GM23338 (cell line): ENCODE measurements around the gene MYO1E. TPM values are rescaled to one million over a fixed set of nuclear protein-coding genes. Genes with fewer than 3 reads are reported as not detected.

Source experiments
- ATAC-seq: fragments of 200-7000 bp; cut with Tn5 transposase; 3 replicates; pipeline ENCODE4 v1.9.1; 2020
- DNase-seq: peaks from one replicate; pipeline ENCODE4 v3.0.0-alpha.2; 2015; ENCODE audit warnings: low spot score
- H2AFZ ChIP-seq: fragments of 200-600 bp; sonication (generic); 2 replicates; pipeline ENCODE4 v1.8.0; 2016; ENCODE audit warnings: antibody characterized with exemption, mild to moderate bottlenecking, moderate library complexity
- H3F3A ChIP-seq: fragments of 200-600 bp; sonication (generic); replicated peaks from 2 replicates; pipeline ENCODE4 v1.8.0; 2017; ENCODE audit warnings: antibody characterized with exemption, mixed run types, low read depth
- H3K27ac ChIP-seq: fragments of 200-600 bp; sonication (generic); 2 replicates; pipeline ENCODE4 v1.6.1; 2016; ENCODE audit warnings: low read depth
- H3K27me3 ChIP-seq: fragments of 200-600 bp; sonication (generic); 2 replicates; pipeline ENCODE4 v1.8.0; 2016; ENCODE audit warnings: mild to moderate bottlenecking, mixed run types, moderate library complexity; ENCODE audit not compliant: insufficient read depth
- H3K36me3 ChIP-seq: fragments of 200-600 bp; sonication (generic); 2 replicates; pipeline ENCODE4 v1.8.0; 2016; ENCODE audit warnings: mild to moderate bottlenecking; ENCODE audit not compliant: insufficient read depth
- H3K4me1 ChIP-seq: fragments of 200-600 bp; sonication (generic); 2 replicates; pipeline ENCODE4 v1.8.0; 2016; ENCODE audit warnings: mild to moderate bottlenecking, moderate library complexity; ENCODE audit not compliant: insufficient read depth
- H3K4me2 ChIP-seq: fragments of 200-600 bp; sonication (generic); 2 replicates; pipeline ENCODE4 v1.7.1; 2017; ENCODE audit warnings: mixed run types
- H3K4me3 ChIP-seq: fragments of 200-600 bp; sonication (generic); 2 replicates; pipeline ENCODE4 v1.6.1; 2016; ENCODE audit warnings: mixed run types
- H3K79me2 ChIP-seq: fragments of 200-600 bp; sonication (generic); replicated peaks from 2 replicates; pipeline ENCODE4 v1.8.0; 2017; ENCODE audit warnings: mild to moderate bottlenecking; ENCODE audit not compliant: insufficient read depth
- H3K9me2 ChIP-seq: fragments of 200-600 bp; sonication (generic); 2 replicates; pipeline ENCODE4 v1.8.0; 2017; ENCODE audit not compliant: insufficient read depth
- H4K20me1 ChIP-seq: fragments of 200-600 bp; sonication (generic); replicated peaks from 2 replicates; pipeline ENCODE4 v1.8.0; 2017; ENCODE audit warnings: mild to moderate bottlenecking; ENCODE audit not compliant: insufficient read depth
- H3K27ac Mint-ChIP-seq: 2 replicates; pipeline ENCODE4 v1.8.0; 2020; ENCODE audit warnings: inconsistent platforms, mild to moderate bottlenecking, moderate library complexity, mixed read lengths
- H3K27me3 Mint-ChIP-seq: 3 replicates; pipeline ENCODE4 v1.8.0; 2022; ENCODE audit warnings: low read depth, mild to moderate bottlenecking, moderate library complexity, mixed read lengths, inconsistent platforms; ENCODE audit not compliant: insufficient read depth, poor library complexity
- H3K36me3 Mint-ChIP-seq: 3 replicates; pipeline ENCODE4 v1.8.0; 2021; ENCODE audit warnings: low read depth, mild to moderate bottlenecking, inconsistent platforms, moderate library complexity, mixed read lengths
- H3K4me1 Mint-ChIP-seq: 3 replicates; pipeline ENCODE4 v1.8.0; 2020; ENCODE audit warnings: mild to moderate bottlenecking, inconsistent platforms, mixed read lengths
- H3K4me3 Mint-ChIP-seq: 3 replicates; pipeline ENCODE4 v1.8.0; 2021; ENCODE audit warnings: moderate library complexity, mild to moderate bottlenecking, inconsistent platforms, mixed read lengths
- H3K9me3 Mint-ChIP-seq: 3 replicates; pipeline ENCODE4 v1.8.0; 2020; ENCODE audit warnings: moderate library complexity, mild to moderate bottlenecking, inconsistent platforms, mixed read lengths
- CREB1 ChIP-seq: fragments of 250-450 bp; sonication (Bioruptor Pico); IDR thresholded peaks from 2 replicates; pipeline ENCODE4 v1.5.0; 2020; ENCODE audit warnings: low read depth, mild to moderate bottlenecking, moderate library complexity
- EZH2 ChIP-seq: fragments of 200-600 bp; sonication (generic); IDR thresholded peaks from one replicate; pipeline ENCODE4 v1.8.0; 2017; ENCODE audit warnings: antibody characterized with exemption, mild to moderate bottlenecking, low read depth; ENCODE audit not compliant: unreplicated experiment
- EZH2phosphoT487 ChIP-seq: fragments of 200-600 bp; sonication (generic); IDR thresholded peaks from one replicate; pipeline ENCODE4 v1.8.1; 2018; ENCODE audit warnings: antibody characterized with exemption; ENCODE audit not compliant: unreplicated experiment
- NANOG ChIP-seq: IDR thresholded peaks from 2 replicates; pipeline ENCODE4 v1.6.1; 2016; ENCODE audit warnings: antibody characterized with exemption, borderline replicate concordance
- POLR2AphosphoS5 ChIP-seq: IDR thresholded peaks from 2 replicates; pipeline ENCODE4 v1.6.1; 2016; ENCODE audit warnings: antibody characterized with exemption, low read depth
- STAT1 ChIP-seq: IDR thresholded peaks from one replicate; pipeline ENCODE4 v1.6.1; 2016; ENCODE audit warnings: antibody characterized with exemption; ENCODE audit not compliant: unreplicated experiment
- ZNF331 ChIP-seq: fragments of 250-450 bp; sonication (Bioruptor Pico); IDR thresholded peaks from 2 replicates; pipeline ENCODE4 v1.5.0; 2020; ENCODE audit warnings: low read depth, mild to moderate bottlenecking, moderate library complexity
- polyA plus RNA-seq: library from polyadenylated mRNA; unstranded; fragments of >200 nt; fragmentation: Nextera tagmentation; extraction: Ambion mirVana; gene quantifications from 2 replicates; pipeline ENCODE4 v1.2.1, GENCODE V29; 2016
- total RNA-seq: library from RNA; depleted of rRNA; stranded (reverse); fragments of >200 nt; shearing (Covaris generic); gene quantifications from 2 replicates; pipeline ENCODE4 v1.2.3, GENCODE V29; 2014
- TF ChIP-seq, protein P1 (sequence below): fragments of 250-450 bp; sonication (Bioruptor Pico); IDR thresholded peaks from 2 replicates; pipeline ENCODE4 v1.5.0; 2020; ENCODE audit warnings: mild to moderate bottlenecking, moderate library complexity
- TF ChIP-seq, protein P2 (sequence below): IDR thresholded peaks from one replicate; pipeline ENCODE4 v1.6.1; 2018; ENCODE audit warnings: antibody characterized with exemption; ENCODE audit not compliant: unreplicated experiment
- TF ChIP-seq, protein P3 (sequence below): IDR thresholded peaks from 2 replicates; pipeline ENCODE4 v1.6.1; 2016; ENCODE audit warnings: antibody characterized with exemption

MYO1E gene
- total and polyA plus RNA-seq, 2 experiments from 2014 or later, result 68.3 to 131 TPM

DNA sequence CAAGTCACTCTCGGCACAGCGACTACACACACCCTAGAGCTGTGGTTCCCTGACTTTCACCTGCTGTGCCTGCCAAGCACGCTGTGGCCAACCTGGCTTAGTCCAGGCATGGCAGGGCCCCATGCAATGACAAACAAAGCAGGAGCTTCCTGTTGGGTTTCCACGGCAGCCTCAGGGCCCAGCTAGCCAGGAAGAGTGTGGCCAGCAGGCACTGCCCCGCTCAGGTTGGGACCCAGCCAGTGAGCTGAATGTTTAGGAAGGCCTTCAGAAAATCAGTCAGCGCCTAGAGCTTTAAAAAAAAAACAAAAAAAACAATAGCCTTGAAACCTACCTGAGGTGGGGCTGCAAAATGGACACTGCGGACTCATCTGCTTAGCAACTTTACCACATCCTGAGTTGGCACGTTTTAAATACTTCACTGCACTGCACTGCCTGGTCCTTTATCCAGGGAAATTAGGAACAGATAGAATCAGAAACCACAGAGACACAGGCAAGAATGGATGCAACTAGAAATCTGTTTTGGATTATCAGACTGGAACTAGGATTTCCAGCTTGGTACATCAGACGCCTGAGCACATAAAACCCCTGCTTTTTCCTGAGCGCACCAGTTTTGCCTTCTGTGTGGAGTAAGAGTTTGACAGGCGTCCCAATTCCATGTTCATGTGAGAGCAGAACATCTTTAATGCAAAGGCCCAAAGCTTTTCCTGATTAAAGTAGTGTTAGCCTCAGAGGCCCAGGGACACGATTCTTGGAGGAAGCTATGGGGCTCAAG is 202.2 kb downstream of the MYO1E start:
- H3K27me3 Mint-ChIP-seq, result no peaks in the 10 kb centered on the region
- H3K27me3 ChIP-seq, result no peaks in the 10 kb centered on the region
- no peak overlapping the region for H2AFZ ChIP-seq
- TF ChIP-seq, protein P1, sequence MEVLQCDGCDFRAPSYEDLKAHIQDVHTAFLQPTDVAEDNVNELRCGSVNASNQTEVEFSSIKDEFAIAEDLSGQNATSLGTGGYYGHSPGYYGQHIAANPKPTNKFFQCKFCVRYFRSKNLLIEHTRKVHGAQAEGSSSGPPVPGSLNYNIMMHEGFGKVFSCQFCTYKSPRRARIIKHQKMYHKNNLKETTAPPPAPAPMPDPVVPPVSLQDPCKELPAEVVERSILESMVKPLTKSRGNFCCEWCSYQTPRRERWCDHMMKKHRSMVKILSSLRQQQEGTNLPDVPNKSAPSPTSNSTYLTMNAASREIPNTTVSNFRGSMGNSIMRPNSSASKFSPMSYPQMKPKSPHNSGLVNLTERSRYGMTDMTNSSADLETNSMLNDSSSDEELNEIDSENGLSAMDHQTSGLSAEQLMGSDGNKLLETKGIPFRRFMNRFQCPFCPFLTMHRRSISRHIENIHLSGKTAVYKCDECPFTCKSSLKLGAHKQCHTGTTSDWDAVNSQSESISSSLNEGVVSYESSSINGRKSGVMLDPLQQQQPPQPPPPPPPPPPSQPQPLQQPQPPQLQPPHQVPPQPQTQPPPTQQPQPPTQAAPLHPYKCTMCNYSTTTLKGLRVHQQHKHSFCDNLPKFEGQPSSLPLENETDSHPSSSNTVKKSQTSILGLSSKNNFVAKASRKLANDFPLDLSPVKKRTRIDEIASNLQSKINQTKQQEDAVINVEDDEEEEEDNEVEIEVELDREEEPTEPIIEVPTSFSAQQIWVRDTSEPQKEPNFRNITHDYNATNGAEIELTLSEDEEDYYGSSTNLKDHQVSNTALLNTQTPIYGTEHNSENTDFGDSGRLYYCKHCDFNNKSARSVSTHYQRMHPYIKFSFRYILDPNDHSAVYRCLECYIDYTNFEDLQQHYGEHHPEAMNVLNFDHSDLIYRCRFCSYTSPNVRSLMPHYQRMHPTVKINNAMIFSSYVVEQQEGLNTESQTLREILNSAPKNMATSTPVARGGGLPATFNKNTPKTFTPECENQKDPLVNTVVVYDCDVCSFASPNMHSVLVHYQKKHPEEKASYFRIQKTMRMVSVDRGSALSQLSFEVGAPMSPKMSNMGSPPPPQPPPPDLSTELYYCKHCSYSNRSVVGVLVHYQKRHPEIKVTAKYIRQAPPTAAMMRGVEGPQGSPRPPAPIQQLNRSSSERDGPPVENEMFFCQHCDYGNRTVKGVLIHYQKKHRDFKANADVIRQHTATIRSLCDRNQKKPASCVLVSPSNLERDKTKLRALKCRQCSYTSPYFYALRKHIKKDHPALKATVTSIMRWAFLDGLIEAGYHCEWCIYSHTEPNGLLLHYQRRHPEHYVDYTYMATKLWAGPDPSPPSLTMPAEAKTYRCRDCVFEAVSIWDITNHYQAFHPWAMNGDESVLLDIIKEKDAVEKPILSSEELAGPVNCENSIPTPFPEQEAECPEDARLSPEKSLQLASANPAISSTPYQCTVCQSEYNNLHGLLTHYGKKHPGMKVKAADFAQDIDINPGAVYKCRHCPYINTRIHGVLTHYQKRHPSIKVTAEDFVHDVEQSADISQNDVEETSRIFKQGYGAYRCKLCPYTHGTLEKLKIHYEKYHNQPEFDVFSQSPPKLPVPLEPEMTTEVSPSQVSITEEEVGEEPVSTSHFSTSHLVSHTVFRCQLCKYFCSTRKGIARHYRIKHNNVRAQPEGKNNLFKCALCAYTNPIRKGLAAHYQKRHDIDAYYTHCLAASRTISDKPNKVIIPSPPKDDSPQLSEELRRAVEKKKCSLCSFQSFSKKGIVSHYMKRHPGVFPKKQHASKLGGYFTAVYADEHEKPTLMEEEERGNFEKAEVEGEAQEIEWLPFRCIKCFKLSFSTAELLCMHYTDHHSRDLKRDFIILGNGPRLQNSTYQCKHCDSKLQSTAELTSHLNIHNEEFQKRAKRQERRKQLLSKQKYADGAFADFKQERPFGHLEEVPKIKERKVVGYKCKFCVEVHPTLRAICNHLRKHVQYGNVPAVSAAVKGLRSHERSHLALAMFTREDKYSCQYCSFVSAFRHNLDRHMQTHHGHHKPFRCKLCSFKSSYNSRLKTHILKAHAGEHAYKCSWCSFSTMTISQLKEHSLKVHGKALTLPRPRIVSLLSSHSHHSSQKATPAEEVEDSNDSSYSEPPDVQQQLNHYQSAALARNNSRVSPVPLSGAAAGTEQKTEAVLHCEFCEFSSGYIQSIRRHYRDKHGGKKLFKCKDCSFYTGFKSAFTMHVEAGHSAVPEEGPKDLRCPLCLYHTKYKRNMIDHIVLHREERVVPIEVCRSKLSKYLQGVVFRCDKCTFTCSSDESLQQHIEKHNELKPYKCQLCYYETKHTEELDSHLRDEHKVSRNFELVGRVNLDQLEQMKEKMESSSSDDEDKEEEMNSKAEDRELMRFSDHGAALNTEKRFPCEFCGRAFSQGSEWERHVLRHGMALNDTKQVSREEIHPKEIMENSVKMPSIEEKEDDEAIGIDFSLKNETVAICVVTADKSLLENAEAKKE (CRISPR knock-in tag), result no peak
- no peak for TF ChIP-seq CREB1 (CRISPR knock-in tag)
- TF ChIP-seq, protein P2, sequence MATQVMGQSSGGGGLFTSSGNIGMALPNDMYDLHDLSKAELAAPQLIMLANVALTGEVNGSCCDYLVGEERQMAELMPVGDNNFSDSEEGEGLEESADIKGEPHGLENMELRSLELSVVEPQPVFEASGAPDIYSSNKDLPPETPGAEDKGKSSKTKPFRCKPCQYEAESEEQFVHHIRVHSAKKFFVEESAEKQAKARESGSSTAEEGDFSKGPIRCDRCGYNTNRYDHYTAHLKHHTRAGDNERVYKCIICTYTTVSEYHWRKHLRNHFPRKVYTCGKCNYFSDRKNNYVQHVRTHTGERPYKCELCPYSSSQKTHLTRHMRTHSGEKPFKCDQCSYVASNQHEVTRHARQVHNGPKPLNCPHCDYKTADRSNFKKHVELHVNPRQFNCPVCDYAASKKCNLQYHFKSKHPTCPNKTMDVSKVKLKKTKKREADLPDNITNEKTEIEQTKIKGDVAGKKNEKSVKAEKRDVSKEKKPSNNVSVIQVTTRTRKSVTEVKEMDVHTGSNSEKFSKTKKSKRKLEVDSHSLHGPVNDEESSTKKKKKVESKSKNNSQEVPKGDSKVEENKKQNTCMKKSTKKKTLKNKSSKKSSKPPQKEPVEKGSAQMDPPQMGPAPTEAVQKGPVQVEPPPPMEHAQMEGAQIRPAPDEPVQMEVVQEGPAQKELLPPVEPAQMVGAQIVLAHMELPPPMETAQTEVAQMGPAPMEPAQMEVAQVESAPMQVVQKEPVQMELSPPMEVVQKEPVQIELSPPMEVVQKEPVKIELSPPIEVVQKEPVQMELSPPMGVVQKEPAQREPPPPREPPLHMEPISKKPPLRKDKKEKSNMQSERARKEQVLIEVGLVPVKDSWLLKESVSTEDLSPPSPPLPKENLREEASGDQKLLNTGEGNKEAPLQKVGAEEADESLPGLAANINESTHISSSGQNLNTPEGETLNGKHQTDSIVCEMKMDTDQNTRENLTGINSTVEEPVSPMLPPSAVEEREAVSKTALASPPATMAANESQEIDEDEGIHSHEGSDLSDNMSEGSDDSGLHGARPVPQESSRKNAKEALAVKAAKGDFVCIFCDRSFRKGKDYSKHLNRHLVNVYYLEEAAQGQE, result no peak
- TF ChIP-seq STAT1, result no peak
- no peak for TF ChIP-seq POLR2AphosphoS5
- TF ChIP-seq, protein P3, sequence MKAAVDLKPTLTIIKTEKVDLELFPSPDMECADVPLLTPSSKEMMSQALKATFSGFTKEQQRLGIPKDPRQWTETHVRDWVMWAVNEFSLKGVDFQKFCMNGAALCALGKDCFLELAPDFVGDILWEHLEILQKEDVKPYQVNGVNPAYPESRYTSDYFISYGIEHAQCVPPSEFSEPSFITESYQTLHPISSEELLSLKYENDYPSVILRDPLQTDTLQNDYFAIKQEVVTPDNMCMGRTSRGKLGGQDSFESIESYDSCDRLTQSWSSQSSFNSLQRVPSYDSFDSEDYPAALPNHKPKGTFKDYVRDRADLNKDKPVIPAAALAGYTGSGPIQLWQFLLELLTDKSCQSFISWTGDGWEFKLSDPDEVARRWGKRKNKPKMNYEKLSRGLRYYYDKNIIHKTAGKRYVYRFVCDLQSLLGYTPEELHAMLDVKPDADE, result no peak
- TF ChIP-seq EZH2phosphoT487, result no peak
- no peak for TF ChIP-seq NANOG
- TF ChIP-seq EZH2, result no peak
- no peak for TF ChIP-seq ZNF331 (CRISPR knock-in tag)
- H4K20me1 ChIP-seq, result no peaks in the 10 kb centered on the region
- no peak overlapping the region for H3K4me3 Mint-ChIP-seq
- DNase-seq (peak; percentile 29), ATAC-seq (peak; percentile 59)
- H3K27ac ChIP-seq, result 0 out of 2 replicates have a peak overlapping the region, but pooled peaks have one; percentile 12
- H3K4me1 Mint-ChIP-seq, result peaks cover 21% of the 10 kb centered on the region
- no peaks in the 10 kb centered on the region for H3K9me2 ChIP-seq
- H3F3A ChIP-seq, result no peaks in the 10 kb centered on the region
- H3K4me1 ChIP-seq, result no peaks in the 10 kb centered on the region
- peaks cover 28% of the 10 kb centered on the region for H3K36me3 Mint-ChIP-seq
- H3K79me2 ChIP-seq, result no peaks in the 10 kb centered on the region
- H3K27ac Mint-ChIP-seq, result 0 out of 2 replicates have a peak overlapping the region, but pooled peaks have one; percentile 34
- H3K4me2 ChIP-seq, result no peak overlapping the region
- no peaks in the 10 kb centered on the region for H3K9me3 Mint-ChIP-seq
- H3K4me3 ChIP-seq, result no peak overlapping the region
- H3K36me3 ChIP-seq, result peaks cover 13% of the 10 kb centered on the region; the same call in 1 of the 2 replicates
